IPS-18a (cell line): ENCODE data around the gene PIM2.

Source experiments
- H3K27ac ChIP-seq: one replicate; pipeline ENCODE4 v1.5.1; 2013; ENCODE audit warnings: low read length
- H3K27me3 ChIP-seq: one replicate; pipeline ENCODE4 v1.6.1; 2013; ENCODE audit warnings: mild to moderate bottlenecking, low read length; ENCODE audit not compliant: control insufficient read depth, insufficient read depth
- H3K36me3 ChIP-seq: one replicate; pipeline ENCODE4 v1.6.1; 2013; ENCODE audit warnings: low read depth, low read length; ENCODE audit not compliant: control insufficient read depth
- H3K4me1 ChIP-seq: one replicate; pipeline ENCODE4 v1.6.1; 2013; ENCODE audit warnings: low read depth, low read length; ENCODE audit not compliant: control insufficient read depth
- H3K4me3 ChIP-seq: one replicate; pipeline ENCODE4 v1.5.1; 2013; ENCODE audit warnings: low read length
- H3K9ac ChIP-seq: one replicate; pipeline ENCODE4 v1.6.1; 2013; ENCODE audit warnings: mild to moderate bottlenecking, low read length, moderate library complexity
- H3K9me3 ChIP-seq: one replicate; pipeline ENCODE4 v1.6.1; 2013; ENCODE audit warnings: low read depth, low read length; ENCODE audit not compliant: control insufficient read depth

PIM2 gene

DNA sequence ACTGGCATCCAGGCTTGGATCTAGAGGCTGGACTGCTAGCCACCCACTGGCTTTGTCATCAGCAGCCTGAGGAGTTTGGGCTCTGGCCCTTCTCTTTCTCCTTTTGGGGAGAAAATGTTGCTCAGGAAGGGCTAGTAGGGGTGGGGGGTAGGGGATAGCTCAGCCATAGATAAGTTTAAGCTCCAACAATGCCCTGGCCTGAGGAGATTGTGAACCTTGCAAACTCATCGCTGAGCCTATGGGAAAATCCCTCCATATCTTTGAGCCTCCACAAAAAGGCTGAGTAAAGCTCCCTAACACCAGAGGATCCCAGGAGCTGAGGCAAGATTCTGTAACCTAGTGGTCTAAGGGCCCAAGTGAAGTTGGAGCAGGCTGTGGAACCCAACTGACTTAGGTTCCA lies 29.8 kb upstream of the PIM2 start:
- H3K4me1 ChIP-seq: no peaks in the 10 kb centered on the region
- peaks cover 3% of the 10 kb centered on the region for H3K36me3 ChIP-seq
- no peak overlapping the region for H3K27ac ChIP-seq
- H3K9me3 ChIP-seq: no peaks in the 10 kb centered on the region
- H3K4me3 ChIP-seq: no peak overlapping the region
- H3K27me3 ChIP-seq: no peaks in the 10 kb centered on the region
- H3K9ac ChIP-seq: no peak overlapping the region

DNA sequence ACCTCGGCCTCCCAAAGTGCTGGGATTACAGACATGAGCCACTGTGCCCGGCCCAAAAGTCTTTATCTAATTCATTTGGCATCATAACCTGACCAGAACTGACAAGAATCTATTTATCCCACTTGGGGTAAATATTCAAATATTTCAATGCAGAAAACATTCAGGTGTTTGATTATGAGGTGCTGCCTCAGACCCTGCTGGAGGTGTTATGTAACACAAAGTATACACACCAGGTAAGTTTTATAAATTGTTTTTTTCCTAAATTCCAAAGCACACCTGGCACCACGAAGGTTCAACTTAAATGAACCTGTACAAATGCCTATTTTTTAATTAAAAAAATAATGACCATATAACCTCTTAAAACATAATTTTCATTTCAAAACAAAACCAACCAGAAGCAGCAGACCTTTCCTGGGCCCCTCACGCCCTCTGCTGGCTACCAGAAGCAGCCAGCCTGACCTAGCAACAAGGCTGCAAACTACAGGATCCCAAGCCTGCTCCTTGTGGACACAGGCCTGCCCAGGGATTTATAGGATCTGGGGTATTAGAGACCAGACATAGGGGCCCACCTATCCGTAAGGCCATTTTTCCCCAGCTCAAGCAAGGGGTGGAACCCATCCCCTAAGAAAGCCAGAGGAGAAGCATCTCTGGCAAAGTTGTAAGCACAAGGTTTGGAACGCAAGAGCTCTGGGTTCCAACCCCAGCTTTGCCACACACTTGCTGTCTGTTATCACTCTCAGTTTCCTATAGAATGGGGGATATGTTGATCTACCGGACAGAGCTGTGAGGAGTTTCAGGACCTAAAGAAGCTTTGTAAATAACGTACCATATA lies 26.9 kb upstream of the PIM2 start:
- no peak overlapping the region for H3K9ac ChIP-seq
- H3K9me3 ChIP-seq: no peaks in the 10 kb centered on the region
- no peak overlapping the region for H3K4me3 ChIP-seq
- H3K27me3 ChIP-seq: no peaks in the 10 kb centered on the region
- no peak overlapping the region for H3K27ac ChIP-seq
- H3K36me3 ChIP-seq: peaks cover 5% of the 10 kb centered on the region
- H3K4me1 ChIP-seq: no peaks in the 10 kb centered on the region

DNA sequence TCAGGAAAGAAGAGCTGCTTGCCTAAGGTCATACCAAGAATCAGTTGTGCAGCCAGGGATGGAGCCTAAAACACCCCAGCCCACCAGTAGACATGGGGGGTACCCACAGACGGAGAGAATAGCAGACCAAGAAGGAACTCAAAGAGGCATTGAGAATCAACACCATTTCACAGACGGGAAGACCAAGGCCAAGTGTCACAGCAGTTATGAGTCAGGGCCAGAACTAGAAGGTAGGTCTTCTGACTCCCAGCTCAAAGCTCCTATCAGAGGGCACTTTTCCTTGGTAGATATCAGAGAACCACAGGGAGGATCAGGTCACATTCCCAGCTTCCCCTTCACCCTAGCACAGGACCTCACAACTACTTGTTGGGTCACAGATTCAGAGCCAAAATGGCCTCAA lies 24.1 kb upstream of the PIM2 start:
- H3K9me3 ChIP-seq: no peaks in the 10 kb centered on the region
- H3K36me3 ChIP-seq: peaks cover 11% of the 10 kb centered on the region
- no peak overlapping the region for H3K27ac ChIP-seq
- H3K27me3 ChIP-seq: no peaks in the 10 kb centered on the region
- peaks cover 3% of the 10 kb centered on the region for H3K4me1 ChIP-seq
- no peak overlapping the region for H3K9ac ChIP-seq
- H3K4me3 ChIP-seq: no peak overlapping the region

DNA sequence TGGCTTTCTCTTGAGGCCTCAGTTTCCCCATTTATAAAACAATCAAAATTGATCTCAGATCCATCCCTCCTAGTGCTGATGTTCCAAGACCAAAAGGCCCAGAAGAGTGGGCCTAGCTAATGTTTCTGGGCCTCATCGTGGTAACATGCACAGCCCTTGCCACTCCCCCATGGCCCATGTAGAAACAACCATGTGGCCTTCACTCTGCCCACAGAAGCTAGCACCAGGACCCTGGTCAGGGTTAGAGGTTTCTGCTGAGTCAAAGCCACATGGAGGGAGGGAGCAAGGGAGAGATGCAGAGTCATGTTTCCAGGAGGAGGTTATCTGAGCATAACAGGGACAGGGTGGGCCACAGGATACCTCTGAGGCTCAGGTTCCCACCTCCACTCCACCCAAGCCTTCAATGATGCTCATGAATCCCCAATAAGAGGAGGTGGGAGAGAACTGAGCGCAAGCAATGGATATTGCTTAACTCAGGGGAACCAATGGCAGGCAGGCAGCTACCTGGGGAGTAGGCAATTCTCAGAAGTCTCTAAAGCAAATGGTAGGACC lies 21.7 kb upstream of the PIM2 start:
- Histone ChIP-seq H3K9ac (no peak overlapping the region), H3K9me3 (no peaks in the 10 kb centered on the region), H3K27ac (no peak overlapping the region), H3K27me3 (no peaks in the 10 kb centered on the region), H3K36me3 (peaks cover 11% of the 10 kb centered on the region), H3K4me1 (peaks cover 9% of the 10 kb centered on the region), H3K4me3 (no peak overlapping the region)

DNA sequence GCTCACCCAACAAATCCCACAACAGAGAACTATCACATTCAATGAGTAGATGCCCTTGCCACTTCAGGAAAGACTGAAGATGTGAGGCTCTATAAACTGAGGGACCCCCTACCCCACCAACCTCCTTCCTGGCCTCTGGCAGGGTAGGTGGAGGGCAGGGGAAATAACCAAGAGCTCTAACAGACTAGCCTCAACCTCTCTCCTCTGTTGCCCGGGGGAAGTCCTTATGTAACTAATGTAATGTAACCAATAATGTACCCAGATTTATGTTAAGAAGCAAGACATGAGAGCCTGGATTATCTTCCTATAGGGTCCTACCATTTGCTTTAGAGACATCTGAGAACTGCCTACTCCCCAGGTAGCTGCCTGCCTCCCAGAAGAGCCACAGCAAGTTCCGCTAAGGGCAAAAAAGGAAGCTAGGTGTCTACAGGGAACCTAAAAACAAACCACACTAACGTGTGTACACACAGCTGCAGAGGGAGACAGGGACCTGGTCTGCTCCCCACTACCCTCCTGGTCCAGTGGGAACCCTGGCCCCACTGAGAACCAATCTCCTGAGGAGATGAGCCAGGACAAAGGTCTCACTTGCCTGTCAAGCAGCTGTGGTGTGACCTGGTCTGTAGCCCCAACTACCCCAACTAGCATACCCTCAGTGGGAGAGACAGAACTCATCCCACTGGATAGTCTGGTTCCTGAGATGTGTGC lies 20.9 kb upstream of the PIM2 start:
- no peak overlapping the region for H3K4me3 ChIP-seq
- peaks cover 18% of the 10 kb centered on the region for H3K36me3 ChIP-seq
- H3K4me1 ChIP-seq: peaks cover 9% of the 10 kb centered on the region
- no peaks in the 10 kb centered on the region for H3K9me3 ChIP-seq
- no peak overlapping the region for H3K27ac ChIP-seq
- no peak overlapping the region for H3K9ac ChIP-seq
- H3K27me3 ChIP-seq: no peaks in the 10 kb centered on the region

DNA sequence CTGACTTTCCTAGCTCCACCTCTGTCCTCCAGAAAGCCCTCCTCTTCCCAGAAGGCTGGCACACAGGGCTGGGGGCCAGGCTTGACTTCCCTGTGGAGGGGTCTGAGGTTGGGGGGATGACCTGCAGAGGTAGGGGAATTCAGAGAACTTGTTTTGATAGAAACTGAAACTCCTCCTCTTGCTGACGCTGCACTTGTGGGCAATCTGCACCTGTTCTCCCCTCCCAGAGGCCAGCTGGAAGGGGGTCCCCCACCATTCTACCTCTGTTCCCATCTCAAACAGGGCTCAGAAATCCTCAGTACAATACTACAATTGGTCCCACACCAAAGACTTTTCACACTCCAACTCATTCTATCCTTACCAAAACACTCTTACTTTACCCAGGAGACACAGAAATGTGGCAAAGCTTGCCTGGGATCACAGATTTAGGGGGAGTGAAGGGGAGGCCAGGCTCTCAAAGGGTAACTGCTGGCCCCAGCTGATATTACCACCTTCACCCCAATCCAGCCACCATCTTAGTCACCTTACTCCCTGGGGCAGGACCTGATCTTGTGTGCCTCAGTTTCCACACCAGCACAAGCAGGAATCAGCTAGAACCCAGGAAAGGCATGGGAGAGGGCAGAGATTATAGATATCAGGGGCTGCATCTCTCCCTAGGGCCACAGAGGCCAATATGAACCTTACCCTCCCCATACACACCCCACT lies 20.0 kb upstream of the PIM2 start:
- Histone ChIP-seq H3K27ac (no peak overlapping the region), H3K4me3 (no peak overlapping the region), H3K4me1 (peaks cover 9% of the 10 kb centered on the region), H3K27me3 (no peaks in the 10 kb centered on the region), H3K36me3 (peaks cover 26% of the 10 kb centered on the region), H3K9ac (no peak overlapping the region), H3K9me3 (no peaks in the 10 kb centered on the region)

DNA sequence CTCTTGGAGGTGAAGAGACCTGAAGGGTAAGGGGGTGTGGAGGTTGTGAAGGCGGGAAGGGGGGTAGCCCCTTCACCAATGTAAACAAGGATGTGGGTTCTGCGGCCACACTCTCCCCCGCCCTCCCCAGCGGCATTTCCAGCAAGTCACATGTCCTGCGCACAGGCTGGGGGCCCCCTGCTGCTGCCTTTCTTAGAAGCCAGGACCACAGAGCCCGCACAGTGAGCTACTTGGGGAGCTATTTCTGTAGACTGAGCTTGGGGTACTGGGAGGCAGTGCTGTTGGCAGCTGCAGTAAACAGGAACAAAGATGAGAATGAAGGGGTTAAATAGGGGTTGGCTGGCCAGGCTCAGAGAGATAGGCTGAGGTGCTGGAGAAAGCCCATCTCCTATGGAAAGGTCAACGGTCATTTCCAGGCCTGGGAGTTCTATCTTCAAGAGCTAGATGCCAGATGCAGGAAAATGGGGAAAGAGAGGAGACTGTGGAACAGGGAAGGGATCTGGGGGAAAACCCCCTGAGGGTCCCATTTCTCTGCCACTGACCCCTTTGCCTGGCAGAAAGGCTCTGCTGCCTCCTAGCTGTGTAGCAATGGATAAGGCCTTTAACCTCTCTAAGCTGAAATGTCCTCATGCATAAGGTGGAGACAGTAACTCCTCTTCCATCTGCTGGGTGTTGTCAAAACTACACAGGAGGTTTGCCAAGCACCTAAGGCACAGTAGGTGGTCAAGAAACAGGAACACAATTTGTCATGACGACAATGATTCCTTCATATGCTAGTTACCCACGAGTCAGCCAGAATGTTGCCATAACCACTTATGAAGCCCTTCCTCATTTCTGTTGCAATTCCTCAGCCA lies 18.5 kb upstream of the PIM2 start:
- no peaks in the 10 kb centered on the region for H3K9me3 ChIP-seq
- H3K27me3 ChIP-seq: no peaks in the 10 kb centered on the region
- H3K4me3 ChIP-seq: peak overlapping the region; percentile 22
- peaks cover 9% of the 10 kb centered on the region for H3K4me1 ChIP-seq
- peaks cover 31% of the 10 kb centered on the region for H3K36me3 ChIP-seq
- H3K27ac ChIP-seq: no peak overlapping the region
- no peak overlapping the region for H3K9ac ChIP-seq

DNA sequence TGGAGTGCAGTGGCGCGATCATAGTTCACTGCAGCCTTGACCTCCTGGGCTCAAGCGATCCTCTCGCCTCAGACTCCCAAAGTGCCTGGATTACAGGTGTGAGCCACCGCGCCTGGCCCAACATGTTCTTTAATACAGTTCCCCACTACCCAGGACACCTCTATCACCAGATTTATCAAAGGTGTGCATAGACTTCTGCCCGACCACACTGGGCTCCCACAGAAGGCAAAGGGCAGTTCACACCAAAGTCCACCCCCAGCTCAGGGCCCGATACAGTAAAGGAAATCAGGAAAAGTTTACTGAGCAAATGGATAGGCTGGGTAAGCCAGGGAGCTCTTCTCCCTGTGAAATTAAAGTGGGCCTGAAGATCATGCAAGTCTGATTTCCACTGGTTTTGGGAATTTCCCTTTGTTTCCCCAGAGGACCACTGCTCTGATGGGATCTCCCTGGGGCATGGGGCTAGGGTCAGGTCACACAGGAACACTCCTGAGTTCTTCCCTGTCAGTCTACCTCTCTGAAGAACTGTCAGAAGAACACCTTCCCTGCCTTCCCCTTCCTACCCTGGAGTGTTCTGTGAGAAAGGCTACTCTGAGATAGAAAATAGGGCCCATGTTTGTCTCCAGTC lies 17.7 kb upstream of the PIM2 start:
- H3K27ac ChIP-seq: no peak overlapping the region
- no peak overlapping the region for H3K4me3 ChIP-seq
- no peaks in the 10 kb centered on the region for H3K27me3 ChIP-seq
- H3K36me3 ChIP-seq: peaks cover 31% of the 10 kb centered on the region
- no peak overlapping the region for H3K9ac ChIP-seq
- peaks cover 9% of the 10 kb centered on the region for H3K4me1 ChIP-seq
- no peaks in the 10 kb centered on the region for H3K9me3 ChIP-seq

DNA sequence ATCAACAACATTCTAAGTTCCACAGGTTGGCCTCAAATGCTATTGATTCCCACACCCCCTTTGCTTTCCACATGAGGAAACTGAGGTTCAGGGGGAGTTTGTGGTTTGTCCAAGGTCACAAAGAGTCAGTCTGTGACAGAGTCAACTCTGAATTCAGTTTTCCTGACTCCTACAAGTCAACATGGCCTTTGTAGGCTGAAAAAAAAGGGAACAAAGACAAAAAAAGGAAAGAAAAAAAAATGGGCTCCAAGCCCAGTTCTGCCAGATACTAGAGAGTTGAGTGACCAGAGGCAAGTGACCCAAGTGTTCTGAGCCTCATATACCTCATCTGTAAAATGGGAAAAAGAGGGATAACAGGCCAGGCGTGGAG lies 16.5 kb upstream of the PIM2 start:
- Histone ChIP-seq H3K4me3 (no peak overlapping the region), H3K36me3 (peaks cover 33% of the 10 kb centered on the region), H3K27me3 (no peaks in the 10 kb centered on the region), H3K9ac (no peak overlapping the region), H3K4me1 (peaks cover 9% of the 10 kb centered on the region), H3K9me3 (no peaks in the 10 kb centered on the region), H3K27ac (no peak overlapping the region)

DNA sequence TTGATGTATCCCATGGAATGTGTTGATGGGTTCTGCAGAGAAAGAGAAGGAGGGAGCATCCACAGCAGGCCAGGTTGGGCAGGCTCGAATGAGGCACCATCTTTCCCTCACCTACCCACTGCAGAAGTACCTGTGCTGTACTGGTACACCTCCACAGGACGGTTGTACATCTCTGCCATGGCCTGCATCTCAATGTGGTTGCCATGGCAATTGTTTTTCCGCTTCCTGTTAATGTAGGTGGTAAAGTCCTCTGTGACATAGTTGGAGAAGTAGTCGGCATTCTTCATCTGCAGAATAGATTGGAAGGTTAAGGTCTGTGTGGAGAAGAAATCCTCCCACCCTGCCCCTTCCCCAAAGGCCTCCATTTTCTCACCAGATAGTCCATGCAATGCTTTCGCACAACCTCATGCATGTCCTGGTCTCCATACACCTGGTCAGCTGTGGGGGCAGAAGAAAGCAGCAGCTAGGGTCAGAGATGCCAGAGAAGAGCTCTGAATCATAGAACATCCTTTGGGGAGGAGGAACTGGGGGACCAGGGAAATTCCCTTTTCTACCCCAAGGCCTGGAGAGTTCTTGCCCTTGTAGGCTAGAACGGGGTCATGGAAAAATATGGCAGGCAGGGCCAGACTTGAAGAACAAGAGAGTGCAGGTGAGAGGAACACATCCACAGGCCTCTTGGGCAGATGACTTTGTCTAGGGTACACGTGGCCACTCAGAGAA lies 15.9 kb upstream of the PIM2 start:
- H3K4me3 ChIP-seq: no peak overlapping the region
- H3K27ac ChIP-seq: no peak overlapping the region
- no peaks in the 10 kb centered on the region for H3K9me3 ChIP-seq
- no peak overlapping the region for H3K9ac ChIP-seq
- H3K36me3 ChIP-seq: peaks cover 29% of the 10 kb centered on the region
- H3K27me3 ChIP-seq: no peaks in the 10 kb centered on the region
- peaks cover 9% of the 10 kb centered on the region for H3K4me1 ChIP-seq
